Measurements from ENCODE around the gene FAM168A. TPM values are rescaled to one million over a fixed set of nuclear protein-coding genes. Genes with fewer than 3 reads are reported as not detected.

The FAM168A gene
- total and polyA plus RNA-seq, 2 of the 8 experiments (the other 6 are each of a cell fraction or from before 2014, with no cell fraction given): 17.1 to 21.6 TPM

DNA sequence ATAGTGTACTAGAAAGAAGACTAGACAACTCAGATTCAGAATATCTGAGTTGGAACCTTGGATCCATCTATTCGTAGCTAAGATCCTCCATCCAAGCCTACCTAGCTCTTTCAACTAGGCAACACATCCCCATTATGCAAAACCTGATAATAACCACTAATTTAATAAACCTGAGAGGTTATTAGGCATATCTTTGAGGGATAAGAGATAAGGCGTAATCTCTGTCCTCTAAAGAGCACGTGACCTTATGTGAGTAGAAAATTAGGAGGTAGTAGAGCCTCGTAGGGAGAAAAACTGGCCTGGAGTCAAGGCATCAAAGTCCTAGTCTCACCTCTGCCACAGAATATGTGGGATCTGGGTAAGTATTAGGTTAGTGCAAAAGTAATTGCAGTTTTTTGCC is 87.8 kb downstream of the FAM168A start:
- Histone ChIP-seq H3K9ac (replicated peaks in 1 of 4; ENCODE audit: extremely low read depth in 1 of 4, low read depth in 3 of 4, low read length in 3 of 4) (no peak overlapping the region), H2AFZ (ENCODE audit: low read length) (no peak overlapping the region), H3K9me3 (ENCODE audit: insufficient read depth in 2 of 2, low read depth in 1 of 2, low read length in 1 of 2) (no peaks in the 10 kb centered on the region; a peak in 1 of 4 replicates), H3K36me3 (ENCODE audit: control insufficient read depth in 2 of 4, insufficient read depth in 4 of 4, low read length in 3 of 4) (no peaks in the 10 kb centered on the region), H3K27me3 (replicated peaks in 1 of 4; ENCODE audit: control insufficient read depth in 3 of 4, extremely low read depth in 1 of 4, insufficient read depth in 3 of 4, low read length in 3 of 4) (no peaks in the 10 kb centered on the region), H3K18ac (ENCODE audit: extremely low read depth, low read length) (no peak overlapping the region), H2BK5ac (ENCODE audit: low read depth, low read length) (no peak overlapping the region), H3K4me1 (replicated peaks in 1 of 4; ENCODE audit: control insufficient read depth in 3 of 4, insufficient read depth in 4 of 4, low read length in 3 of 4) (no peaks in the 10 kb centered on the region), H3K56ac (replicated peaks; ENCODE audit: insufficient read length, low read depth, low read length) (no peak overlapping the region), H4K5ac (ENCODE audit: insufficient read length, low read depth, low read length) (no peak overlapping the region), H2BK15ac (ENCODE audit: low read length) (no peak overlapping the region), H3K23ac (ENCODE audit: insufficient read length) (no peak overlapping the region), H2BK120ac (replicated peaks; ENCODE audit: low read depth, low read length) (no peak overlapping the region), H4K20me1 (replicated peaks in 1 of 2; ENCODE audit: control insufficient read depth in 1 of 2, insufficient read depth in 2 of 2, low read length in 2 of 2) (peaks cover 0 to 3% of the 10 kb centered on the region in 2 experiments), H2BK20ac (ENCODE audit: low read length) (no peak overlapping the region), H3K23me2 (ENCODE audit: low read depth, low read length) (peaks cover 2% of the 10 kb centered on the region; the same call in 1 of the 2 replicates), H3K4ac (replicated peaks; ENCODE audit: insufficient read length, low read depth, low read length) (no peak overlapping the region), H3K79me2 (ENCODE audit: control insufficient read depth in 1 of 2, insufficient read depth in 2 of 2, low read length in 2 of 2) (peaks cover 0 to 2% of the 10 kb centered on the region in 2 experiments; a peak in 1 of 4 replicates), H2AK5ac (ENCODE audit: low read depth, low read length) (no peak overlapping the region), H3K79me1 (ENCODE audit: low read depth, low read length) (0 out of 2 replicates have a peak, but pooled peaks cover 4% of the 10 kb centered on the region), H3K27ac (ENCODE audit: low read depth, low read length) (no peak overlapping the region), H2BK12ac (ENCODE audit: low read depth, low read length) (no peak overlapping the region), H4K8ac (ENCODE audit: extremely low read depth, insufficient read depth, low read length) (no peak overlapping the region), H3K14ac (ENCODE audit: insufficient read length) (no peak overlapping the region), H4K91ac (replicated peaks; ENCODE audit: insufficient read length, low read length) (no peak overlapping the region), H3K4me3 (ENCODE audit: extremely low read depth in 1 of 4, insufficient read depth in 2 of 4, low read depth in 3 of 4, low read length in 4 of 4) (no peak overlapping the region), H3K4me2 (ENCODE audit: insufficient read depth in 1 of 2, low read depth in 2 of 2, low read length in 2 of 2) (no peak overlapping the region)
- ChIA-PET CTCF (ENCODE audit: partially characterized antibody) (interaction anchor here (0.8 to 1.7 kb wide), 3 partner anchors 21 to 149 kb away, joined by 3 to 4 read pairs (median 3); no protein-coding TSS in a partner anchor), POLR2A (ENCODE audit: partially characterized antibody) (interaction anchor here (0.6 to 1.3 kb wide), 2 partner anchors 10 to 54 kb away, joined by 3 to 4 read pairs; no protein-coding TSS in a partner anchor)
- WGBS, 2 experiments (ENCODE audit: extremely low coverage in 1 of 2, insufficient coverage in 1 of 2, insufficient read length in 1 of 2, insufficient replicate concordance in 2 of 2, low coverage in 1 of 2, low lambda C conversion rate in 2 of 2, missing lambda C conversion rate in 1 of 2): 81% methylated on average over 4 of the region's 4 CpGs; no CpG with 5 or more reads in 1 of the 2 experiments
- FAIRE-seq (no peak), DNase-seq (ENCODE audit: low read depth in 1 of 2, low spot score in 2 of 2) (no peak)
- TF ChIP-seq CTBP2 (IDR thresholded peaks at IDR 0.05; ENCODE audit: borderline replicate concordance, insufficient read depth, insufficient read length, low read length): no peak
- no peak for TF ChIP-seq TAF7 (optimal IDR thresholded peaks at IDR 0.05; ENCODE audit: borderline replicate concordance, low read depth, low read length)
- TF ChIP-seq RNF2 (IDR thresholded peaks at IDR 0.05; ENCODE audit: borderline replicate concordance, low read depth, low read length, missing control alignments, poor library complexity, severe bottlenecking): no peak
- TF ChIP-seq, protein P1, sequence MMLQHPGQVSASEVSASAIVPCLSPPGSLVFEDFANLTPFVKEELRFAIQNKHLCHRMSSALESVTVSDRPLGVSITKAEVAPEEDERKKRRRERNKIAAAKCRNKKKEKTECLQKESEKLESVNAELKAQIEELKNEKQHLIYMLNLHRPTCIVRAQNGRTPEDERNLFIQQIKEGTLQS (IDR thresholded peaks at IDR 0.05; ENCODE audit: insufficient read depth, low read depth, low read length): no peak
- TF ChIP-seq USF2 (IDR thresholded peaks at IDR 0.05; ENCODE audit: low read length): no peak
- TF ChIP-seq SIN3A (conservative IDR thresholded peaks at IDR 0.05 in 1 of 2, IDR thresholded peaks at IDR 0.05 in 1 of 2; ENCODE audit: low read depth in 1 of 2, low read length in 2 of 2): no peak
- no peak for TF ChIP-seq HDAC2 (IDR thresholded peaks at IDR 0.05; ENCODE audit: borderline replicate concordance in 1 of 2, low read depth in 2 of 2, low read length in 2 of 2)
- TF ChIP-seq BACH1 (IDR thresholded peaks at IDR 0.05; ENCODE audit: low read length): no peak
- TF ChIP-seq HDAC6 (IDR thresholded peaks at IDR 0.05; ENCODE audit: low read depth, low read length): no peak
- no peak for TF ChIP-seq BCL11A (IDR thresholded peaks at IDR 0.05; ENCODE audit: low read depth in 2 of 2, low read length in 2 of 2)

Data from H1 (cell line).